ENCODE results near the gene CERS1. TPM values are rescaled to one million over a fixed set of nuclear protein-coding genes. Genes with fewer than 3 reads are reported as not detected.

The CERS1 gene
- total and polyA plus RNA-seq, 2 donors (not counting 3 experiments of a cell fraction or from before 2014, with no cell fraction given), result 4.0 to 8.5 TPM

DNA sequence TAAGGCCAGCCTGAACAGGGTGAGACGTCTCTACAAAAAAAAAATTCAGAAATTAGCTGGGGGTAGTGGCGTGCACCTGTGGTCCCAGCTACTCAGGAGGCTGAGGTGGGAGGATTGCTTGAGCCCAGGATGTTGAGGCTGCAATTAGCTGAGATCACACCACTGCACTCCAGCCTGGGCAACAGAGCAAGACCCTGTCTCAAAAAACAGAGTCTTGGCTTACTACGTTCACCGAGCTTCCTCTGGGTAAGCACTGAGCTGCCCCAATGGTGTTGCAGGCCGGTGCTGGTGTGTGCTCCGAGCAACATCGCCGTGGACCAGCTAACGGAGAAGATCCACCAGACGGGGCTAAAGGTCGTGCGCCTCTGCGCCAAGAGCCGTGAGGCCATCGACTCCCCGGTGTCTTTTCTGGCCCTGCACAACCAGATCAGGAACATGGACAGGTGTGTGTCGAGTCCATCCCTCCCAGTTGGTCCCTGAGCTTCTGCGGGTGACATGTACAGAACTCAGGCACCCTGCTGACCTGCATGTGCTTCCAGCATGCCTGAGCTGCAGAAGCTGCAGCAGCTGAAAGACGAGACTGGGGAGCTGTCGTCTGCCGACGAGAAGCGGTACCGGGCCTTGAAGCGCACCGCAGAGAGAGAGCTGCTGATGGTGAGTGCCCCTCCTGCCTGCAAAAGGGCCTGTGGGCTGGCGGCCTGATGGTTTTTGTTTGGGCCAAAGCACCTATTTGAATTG is 40.1 kb downstream of the CERS1 start:
- TF ChIP-seq GATA2 (IDR thresholded peaks at IDR 0.05; ENCODE audit: insufficient read depth, insufficient read length, low read depth, low read length), result no peak
- no peak for TF ChIP-seq JUN (IDR thresholded peaks at IDR 0.05; ENCODE audit: borderline replicate concordance, insufficient read depth, insufficient read length, low read depth)
- TF ChIP-seq FOS (IDR thresholded peaks at IDR 0.05; ENCODE audit: borderline replicate concordance, insufficient read depth, low read length), result no peak
- no peak for TF ChIP-seq CTCF (IDR thresholded peaks at IDR 0.05; ENCODE audit: extremely low read depth in 1 of 2, insufficient read depth in 1 of 2, low read depth in 1 of 2, low read length in 2 of 2)
- TF ChIP-seq POLR2A (IDR thresholded peaks at IDR 0.05; ENCODE audit: low read depth, low read length), result no peak
- no peak for TF ChIP-seq MYC (IDR thresholded peaks at IDR 0.05; ENCODE audit: low read depth, low read length)
- TF ChIP-seq POLR2AphosphoS5 (IDR thresholded peaks at IDR 0.05; ENCODE audit: insufficient read depth, low read depth, low read length), result no peak
- TF ChIP-seq, protein P1, sequence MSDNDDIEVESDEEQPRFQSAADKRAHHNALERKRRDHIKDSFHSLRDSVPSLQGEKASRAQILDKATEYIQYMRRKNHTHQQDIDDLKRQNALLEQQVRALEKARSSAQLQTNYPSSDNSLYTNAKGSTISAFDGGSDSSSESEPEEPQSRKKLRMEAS (IDR thresholded peaks at IDR 0.05; ENCODE audit: insufficient read depth, insufficient read length), result no peak
- no peak for TF ChIP-seq EZH2 (IDR thresholded peaks at IDR 0.05; ENCODE audit: borderline replicate concordance, low read depth, low read length, severe bottlenecking)
- Histone ChIP-seq H3K9me3 (replicated peaks; ENCODE audit: control insufficient read depth, insufficient read depth, low read length) (no peaks in the 10 kb centered on the region), H3K4me3 (replicated peaks in 1 of 3; ENCODE audit: insufficient read depth in 1 of 3, low read depth in 1 of 3, low read length in 3 of 3) (no peak overlapping the region), H3K27ac (ENCODE audit: insufficient read depth, low read depth, low read length) (no peak overlapping the region), H3K79me2 (ENCODE audit: control insufficient read depth, insufficient read depth, low read length) (peaks cover 2% of the 10 kb centered on the region), H4K20me1 (replicated peaks; ENCODE audit: control insufficient read depth, extremely low read depth, insufficient read depth, low read length) (no peaks in the 10 kb centered on the region), H3K9ac (replicated peaks; ENCODE audit: extremely low read depth, insufficient read depth, low read length) (no peak overlapping the region), H3K27me3 (ENCODE audit: control insufficient read depth in 2 of 2, insufficient read depth in 2 of 2, low read length in 2 of 2) (no peaks in the 10 kb centered on the region), H2AFZ (ENCODE audit: low read depth, low read length) (no peak overlapping the region), H3K4me2 (ENCODE audit: insufficient read depth, low read length) (no peak overlapping the region), H3K36me3 (ENCODE audit: control insufficient read depth in 2 of 2, extremely low read depth in 1 of 2, insufficient read depth in 2 of 2, low read length in 2 of 2) (peaks cover 25 to 71% of the 10 kb centered on the region in 2 experiments), H3K9me1 (replicated peaks; ENCODE audit: control insufficient read depth, extremely low read depth, insufficient read depth, low read length) (no peaks in the 10 kb centered on the region), H3K4me1 (ENCODE audit: control insufficient read depth, extremely low read depth, insufficient read depth, low read length) (peaks cover 23% of the 10 kb centered on the region)
- CTCF ChIA-PET, result interaction anchor here (0.8 to 2.1 kb wide), 12 partner anchors 7 to 266 kb away, joined by 3 to 11 read pairs (median 4); partner anchors contain the start of gene UPF1
- FAIRE-seq (no peak), DNase-seq (ENCODE audit: low read depth, low spot score) (no peak)
- dilution Hi-C loops (cut with MboI; ENCODE audit: extremely low pct_ligation_motif_present, low sequenced_read_pairs), result no loop called here
- no TSS peak for BruUV-seq (replicated peaks)
- intact Hi-C loops (cut with micrococcal nuclease), result no loop called here
- POLR2A ChIA-PET, result no interaction called here

All from endothelial cell of umbilical vein (primary cell).